ENCODE results near the gene ATF6B. TPM values are rescaled to one million over a fixed set of nuclear protein-coding genes. Genes with fewer than 3 reads are reported as not detected.
A peak's percentile ranks its signal among the peaks of the same experiment; 100 is the strongest.

Gene ATF6B
- total and polyA plus RNA-seq, 2 of the 13 experiments (the other 11 are each of a cell fraction or from before 2014, with no cell fraction given), result 18.1 to 44.0 TPM

GRCh38 chr6:32087574-32088486 lies 40.2 kb downstream of the ATF6B start (continued):
- TF ChIP-seq ZNF33B (CRISPR knock-in tag; IDR thresholded peaks at IDR 0.05) (no peak), POLR2AphosphoS2 (IDR thresholded peaks at IDR 0.05; ENCODE audit: low read depth, low read length) (no peak), PLRG1 (conservative IDR thresholded peaks at IDR 0.05) (no peak), TFDP1 (CRISPR knock-in tag; IDR thresholded peaks at IDR 0.05; ENCODE audit: borderline replicate concordance) (peak; percentile 72; the same call in 1 of the 2 replicates), ERF (CRISPR knock-in tag; IDR thresholded peaks at IDR 0.05) (peak; percentile 67; the same call in 1 of the 2 replicates), DMAP1 (CRISPR knock-in tag; IDR thresholded peaks at IDR 0.05) (no peak), PHF21A (CRISPR knock-in tag; IDR thresholded peaks at IDR 0.05) (peak; percentile 56; the same call in 1 of the 2 replicates), FOXP4 (CRISPR knock-in tag; IDR thresholded peaks at IDR 0.05) (no peak), ZNF580 (CRISPR knock-in tag; IDR thresholded peaks at IDR 0.05; ENCODE audit: borderline replicate concordance, low read depth) (no peak), ZFP90 (CRISPR knock-in tag; IDR thresholded peaks at IDR 0.05; ENCODE audit: borderline replicate concordance) (peak; percentile 64; the same call in 1 of the 2 replicates), ZBTB33 (CRISPR knock-in tag; IDR thresholded peaks at IDR 0.05) (no peak), ZNF607 (CRISPR knock-in tag; IDR thresholded peaks at IDR 0.05; ENCODE audit: borderline replicate concordance) (no peak), CHD4 (IDR thresholded peaks at IDR 0.05; ENCODE audit: borderline replicate concordance, low read length) (no peak), NFE2 (CRISPR knock-in tag; IDR thresholded peaks at IDR 0.05) (no peak), ZNF280B (CRISPR knock-in tag; IDR thresholded peaks at IDR 0.05; ENCODE audit: borderline replicate concordance) (no peak), CC2D1A (CRISPR knock-in tag; IDR thresholded peaks at IDR 0.05) (no peak), ARNT (IDR thresholded peaks at IDR 0.05) (no peak), ZSCAN29 (CRISPR knock-in tag; conservative IDR thresholded peaks at IDR 0.05) (no peak)
- TF ChIP-seq, protein P1, sequence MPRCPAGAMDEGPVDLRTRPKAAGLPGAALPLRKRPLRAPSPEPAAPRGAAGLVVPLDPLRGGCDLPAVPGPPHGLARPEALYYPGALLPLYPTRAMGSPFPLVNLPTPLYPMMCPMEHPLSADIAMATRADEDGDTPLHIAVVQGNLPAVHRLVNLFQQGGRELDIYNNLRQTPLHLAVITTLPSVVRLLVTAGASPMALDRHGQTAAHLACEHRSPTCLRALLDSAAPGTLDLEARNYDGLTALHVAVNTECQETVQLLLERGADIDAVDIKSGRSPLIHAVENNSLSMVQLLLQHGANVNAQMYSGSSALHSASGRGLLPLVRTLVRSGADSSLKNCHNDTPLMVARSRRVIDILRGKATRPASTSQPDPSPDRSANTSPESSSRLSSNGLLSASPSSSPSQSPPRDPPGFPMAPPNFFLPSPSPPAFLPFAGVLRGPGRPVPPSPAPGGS (CRISPR knock-in tag; IDR thresholded peaks at IDR 0.05), result no peak
- TF ChIP-seq, protein P2, sequence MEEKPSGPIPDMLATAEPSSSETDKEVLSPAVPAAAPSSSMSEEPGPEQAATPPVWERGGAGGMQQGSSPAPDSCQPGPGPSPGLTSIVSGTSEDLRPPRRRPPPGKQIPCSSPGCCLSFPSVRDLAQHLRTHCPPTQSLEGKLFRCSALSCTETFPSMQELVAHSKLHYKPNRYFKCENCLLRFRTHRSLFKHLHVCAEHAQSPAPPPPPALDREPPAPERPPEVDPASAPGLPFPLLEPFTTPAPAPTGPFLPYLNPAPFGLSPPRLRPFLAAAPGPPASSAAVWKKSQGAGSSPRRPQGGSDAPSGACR (CRISPR knock-in tag; IDR thresholded peaks at IDR 0.05), result peak; percentile 80; the same call in 1 of the 2 replicates

Data from HepG2 (cell line).